HG03457 (cell line): Measurements from ENCODE around the gene IGFLR1.

Source experiments
- ATAC-seq: cut with Tn5 transposase; IDR thresholded peaks from one replicate; pipeline ENCODE4 v1.9.1; 2021; ENCODE audit warnings: moderate number of reproducible peaks; ENCODE audit not compliant: unreplicated experiment

Gene IGFLR1

DNA sequence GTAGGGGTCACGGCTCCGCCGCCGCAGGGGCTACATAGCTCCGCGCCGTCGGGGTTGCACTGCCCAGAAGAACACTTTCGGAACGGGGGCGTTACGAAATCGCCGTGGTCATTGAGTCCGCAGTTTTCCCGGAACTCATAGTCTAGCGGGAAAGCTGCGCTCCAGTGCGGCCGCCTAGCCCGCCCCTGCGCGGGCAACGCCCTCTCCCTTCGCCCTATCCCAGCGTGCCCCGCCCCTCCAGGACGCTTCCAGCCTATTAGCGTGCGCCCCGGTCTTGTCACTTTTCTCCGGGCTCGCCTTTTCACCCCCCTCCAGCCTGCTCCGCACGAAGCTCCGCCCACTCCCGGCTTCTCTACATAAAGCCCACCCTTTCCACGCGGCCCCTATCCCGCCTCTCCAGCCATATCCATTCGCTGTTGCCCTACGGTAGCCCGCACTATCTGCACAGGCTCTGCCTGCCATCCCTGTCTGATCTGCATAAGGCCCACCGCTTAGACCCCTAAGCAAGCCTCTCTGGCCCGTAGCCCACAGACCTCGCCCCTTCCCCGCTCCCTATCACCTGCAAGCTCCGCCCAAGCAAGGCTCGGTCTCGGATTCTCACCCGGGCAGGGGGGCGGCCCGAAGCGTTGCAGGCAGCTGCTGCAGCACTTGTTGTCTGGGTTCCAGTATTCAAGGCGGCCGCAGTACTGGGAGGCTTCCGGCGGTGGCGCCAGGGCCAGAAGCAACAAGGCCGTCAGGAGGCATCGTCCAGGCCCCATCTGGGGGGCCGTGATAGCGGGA is 1.6 kb downstream of the IGFLR1 start:
- ATAC-seq, result peak; percentile 35

DNA sequence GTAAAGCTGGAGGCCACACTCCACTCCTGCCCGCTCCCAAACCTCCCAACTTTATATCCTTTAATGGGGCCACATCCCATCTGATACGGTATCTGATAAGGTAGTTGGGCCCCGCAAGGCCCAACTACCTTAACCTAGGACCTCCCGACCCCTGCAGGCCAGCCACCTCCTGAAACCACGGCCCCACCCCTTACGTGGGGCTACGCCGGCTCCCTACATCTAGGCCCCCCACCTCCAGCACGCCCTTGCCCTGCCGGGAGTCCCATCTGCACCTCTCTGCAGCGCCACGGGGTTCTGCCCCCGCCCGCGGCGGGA is 2.2 kb downstream of the IGFLR1 start:
- peak; percentile 1 for ATAC-seq

DNA sequence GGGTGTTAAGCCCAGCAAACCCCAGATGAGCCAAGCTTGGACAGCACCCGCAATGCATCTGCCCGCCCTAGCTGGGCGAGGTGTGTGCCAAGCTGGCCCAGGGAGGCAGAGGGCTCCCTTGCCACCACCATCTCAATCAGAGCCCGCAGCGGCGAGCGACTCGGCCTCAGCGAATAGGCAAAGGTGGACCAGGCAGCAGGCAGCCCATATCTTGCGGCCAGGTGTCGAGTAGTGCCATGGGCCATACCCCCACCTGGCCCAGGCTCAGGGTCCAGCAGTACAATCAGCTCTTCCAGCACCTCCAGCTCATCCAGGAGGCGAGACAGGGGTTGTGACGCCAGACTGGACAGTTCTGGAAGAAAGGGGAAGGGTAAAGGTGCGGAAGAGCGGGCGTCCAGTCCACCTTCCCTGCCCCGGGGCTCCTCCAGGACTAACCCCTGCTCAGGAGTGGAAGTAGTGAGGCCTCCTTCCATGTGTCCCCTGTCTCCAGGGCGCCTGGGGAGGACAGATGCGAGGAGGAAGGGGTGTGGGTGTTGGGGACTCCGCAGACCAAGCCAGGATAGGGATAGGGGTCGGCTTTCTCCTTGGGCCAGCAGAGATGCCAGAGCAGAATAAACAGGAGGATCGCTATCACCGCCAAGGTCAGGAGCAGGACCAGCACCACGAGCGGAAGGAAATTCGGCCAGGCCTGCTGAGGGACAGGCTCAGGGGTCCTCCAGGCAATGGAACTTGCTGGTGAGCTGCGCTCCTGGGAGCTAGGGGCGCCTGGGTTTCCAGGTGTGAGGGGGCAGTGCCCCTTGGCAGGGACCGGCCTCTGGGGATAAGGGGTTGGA is 2.8 kb downstream of the IGFLR1 start:
- ATAC-seq, result no peak

GRCh38 chr19:35738887-35739229 is 3.4 kb downstream of the IGFLR1 start:
- no peak for ATAC-seq

- no peak for ATAC-seq
These were observed 4.0 kb downstream of the IGFLR1 start for GRCh38 chr19:35738021-35738886.

- no peak for ATAC-seq
These were observed 5.1 kb downstream of the IGFLR1 start for GRCh38 chr19:35736913-35737886.

DNA sequence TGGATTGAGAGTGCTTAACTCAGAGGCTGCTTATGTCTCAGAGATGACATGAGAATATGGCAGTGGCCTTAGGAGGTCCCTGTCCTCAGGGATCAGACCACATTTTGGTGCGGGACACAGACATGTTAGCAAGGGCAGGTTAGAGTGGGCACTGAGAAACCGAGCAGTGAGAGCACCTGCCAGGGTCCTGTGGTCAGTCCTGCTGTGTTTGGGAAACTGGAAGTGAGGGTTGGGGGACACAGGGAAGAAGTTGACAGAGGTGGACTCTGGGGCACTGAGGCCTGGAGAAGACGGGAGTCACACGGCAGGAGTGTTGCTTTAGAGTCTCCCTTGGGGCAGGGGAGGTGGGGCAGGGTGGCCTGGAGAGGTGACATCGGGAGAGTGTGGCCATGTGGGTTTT is 7.4 kb downstream of the IGFLR1 start:
- ATAC-seq, result no peak

DNA sequence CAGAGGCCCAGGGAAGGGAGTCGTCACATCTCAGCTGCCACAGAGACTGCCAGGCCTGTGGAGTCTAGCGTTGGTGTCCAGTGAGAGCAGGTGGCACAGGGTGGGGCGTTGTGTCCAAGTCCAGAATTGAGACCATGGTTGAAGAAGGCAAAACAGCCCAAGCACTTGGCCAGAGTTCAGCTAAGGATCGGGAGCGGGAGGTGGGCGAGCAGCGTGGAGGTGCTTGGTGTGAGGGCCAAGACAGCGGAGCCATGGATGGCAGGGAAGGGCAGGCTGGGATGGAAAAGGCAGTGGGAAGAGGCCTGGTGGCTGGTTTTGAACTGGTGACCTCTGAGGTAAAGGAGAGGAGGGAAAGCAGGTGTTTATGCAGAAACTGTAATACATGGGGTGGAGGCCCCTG is 8.0 kb downstream of the IGFLR1 start:
- ATAC-seq, result no peak

GRCh38 chr19:35733180-35734125 is 8.8 kb downstream of the IGFLR1 start:
- no peak for ATAC-seq

DNA sequence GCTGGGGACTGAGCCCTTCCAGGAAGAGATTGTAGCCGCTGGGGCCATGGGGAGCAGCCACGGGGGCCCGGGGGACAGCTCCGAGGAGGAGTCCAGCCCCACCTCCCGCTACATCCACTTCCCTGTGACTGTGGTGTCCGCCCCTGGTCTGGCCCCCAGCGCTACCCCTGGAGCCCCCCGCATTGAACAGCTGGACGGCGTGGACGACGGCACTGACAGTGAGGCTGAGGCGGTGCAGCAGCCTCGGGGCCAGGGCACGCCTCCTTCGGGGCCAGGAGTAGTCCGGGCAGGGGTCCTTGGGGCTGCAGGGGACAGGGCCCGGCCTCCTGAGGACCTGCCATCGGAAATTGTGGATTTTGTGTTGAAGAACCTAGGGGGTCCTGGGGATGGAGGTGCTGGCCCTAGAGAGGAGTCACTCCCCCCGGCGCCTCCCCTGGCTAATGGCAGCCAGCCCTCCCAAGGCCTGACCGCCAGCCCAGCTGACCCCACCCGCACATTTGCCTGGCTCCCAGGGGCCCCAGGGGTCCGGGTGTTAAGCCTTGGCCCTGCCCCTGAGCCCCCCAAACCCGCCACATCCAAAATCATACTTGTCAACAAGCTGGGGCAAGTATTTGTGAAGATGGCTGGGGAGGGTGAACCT is 9.6 kb downstream of the IGFLR1 start:
- ATAC-seq, result no peak

GRCh38 chr19:35731779-35732405 is 10.4 kb downstream of the IGFLR1 start:
- ATAC-seq, result no peak

DNA sequence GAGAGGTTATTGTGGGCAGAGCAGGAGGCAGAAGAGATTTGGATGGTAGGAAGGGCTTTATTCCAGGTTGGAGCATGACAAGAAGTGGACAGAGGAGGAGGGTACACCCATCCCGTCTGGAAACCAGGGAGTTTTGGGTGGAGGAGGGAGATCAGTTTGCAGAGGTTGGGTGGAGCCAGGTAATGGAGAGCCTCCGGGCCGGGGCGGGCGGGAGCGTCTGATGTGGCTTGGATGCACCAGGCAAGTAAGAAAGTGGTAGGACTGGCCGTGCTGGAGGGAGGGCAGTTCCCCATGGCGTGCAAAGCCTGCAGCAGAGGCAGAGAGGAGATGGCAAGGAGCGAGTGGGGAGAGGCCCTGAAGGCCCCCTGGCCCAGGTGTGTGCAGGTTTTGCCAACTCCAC is 10.9 kb downstream of the IGFLR1 start:
- ATAC-seq, result no peak

DNA sequence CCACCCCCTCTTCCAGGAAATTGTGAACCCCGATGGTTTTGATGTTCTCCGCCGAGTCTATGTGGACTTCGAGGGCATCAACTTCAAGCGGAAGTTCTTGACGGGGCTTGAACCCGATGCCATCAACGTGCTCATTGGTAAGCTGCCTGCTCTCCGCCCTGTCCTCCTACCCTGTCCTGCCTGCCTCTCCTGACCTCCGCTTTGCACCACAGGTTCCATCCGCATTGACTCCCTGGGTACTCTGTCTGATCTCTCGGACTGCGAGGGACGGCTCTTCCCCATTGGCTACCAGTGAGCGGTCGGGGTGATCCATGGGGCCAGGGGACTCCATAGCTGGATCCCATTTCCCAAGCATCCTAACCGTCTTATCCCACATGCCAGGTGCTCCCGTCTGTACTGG is 11.9 kb downstream of the IGFLR1 start:
- no peak for ATAC-seq

- ATAC-seq, result no peak
These were observed 12.5 kb downstream of the IGFLR1 start for GRCh38 chr19:35729763-35730162.

- no peak for ATAC-seq
These were observed 13.2 kb downstream of the IGFLR1 start for GRCh38 chr19:35729021-35729420.

DNA sequence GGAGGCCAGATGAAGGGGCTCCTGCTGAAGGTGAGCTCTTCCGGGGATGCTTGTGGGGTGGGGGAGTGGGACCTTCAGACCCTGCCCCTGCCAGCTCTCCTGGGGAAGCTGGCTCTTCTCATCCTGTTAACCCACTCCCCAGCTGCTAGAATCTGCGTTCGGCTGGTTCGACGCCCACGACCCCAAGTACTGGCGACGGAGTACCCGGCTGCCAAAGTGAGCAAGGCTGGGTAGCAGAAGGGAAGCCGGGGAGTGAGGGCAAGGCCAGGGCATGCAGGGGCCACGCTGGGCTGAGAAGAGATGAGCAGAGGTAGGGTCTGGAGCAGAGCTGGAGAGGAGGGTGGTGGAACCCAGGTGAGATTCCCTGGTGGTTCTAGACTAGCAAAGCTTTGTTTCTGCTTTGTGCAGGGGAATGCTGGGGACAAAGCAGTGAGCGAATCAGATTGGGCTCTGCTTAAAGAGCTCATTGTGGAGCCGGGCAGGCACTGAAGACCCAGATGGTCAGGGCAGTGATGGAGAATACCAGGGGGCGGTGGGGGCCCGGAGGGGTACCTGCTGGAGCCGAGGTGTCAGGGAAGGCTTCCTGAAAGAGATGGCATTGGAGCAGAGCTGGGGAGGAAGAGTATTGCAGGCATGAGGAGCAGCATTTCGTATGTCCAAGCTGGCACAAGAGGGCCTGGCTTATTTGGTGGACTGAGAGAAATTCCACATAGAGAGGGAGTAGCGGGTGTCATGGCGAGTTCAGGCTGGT is 14.1 kb downstream of the IGFLR1 start:
- ATAC-seq, result no peak

- no peak for ATAC-seq
These were observed 14.9 kb downstream of the IGFLR1 start for GRCh38 chr19:35727053-35727955.
